ENCODE results near the gene PCSK6.
"Not testable (repeated sequence)": the region's sequence is repeated elsewhere in the genome, so short reads cannot be mapped to it uniquely, and the experiment has no call there.

Gene PCSK6

DNA sequence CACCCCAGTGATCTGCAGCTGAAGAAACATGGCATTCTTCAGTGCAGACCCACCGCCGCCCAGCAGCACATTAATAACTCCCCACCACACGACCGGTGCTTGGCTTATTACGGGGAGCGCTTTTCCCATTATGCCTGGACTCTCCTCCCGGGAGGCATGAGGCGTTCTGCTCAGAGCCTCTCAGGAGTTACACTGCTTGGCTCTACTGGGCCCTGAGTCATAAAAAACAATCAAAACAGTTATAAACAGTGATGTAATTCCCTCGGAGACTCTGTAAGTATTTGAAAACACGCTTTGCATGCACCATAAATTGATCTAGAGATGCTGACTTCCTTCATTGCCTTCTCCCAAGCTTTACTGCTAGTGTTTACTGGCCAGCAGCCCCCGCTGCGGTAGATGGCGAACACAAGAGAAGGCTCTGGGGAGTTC is 117.3 kb downstream of the PCSK6 start:
- DNase-seq, result no peak

DNA sequence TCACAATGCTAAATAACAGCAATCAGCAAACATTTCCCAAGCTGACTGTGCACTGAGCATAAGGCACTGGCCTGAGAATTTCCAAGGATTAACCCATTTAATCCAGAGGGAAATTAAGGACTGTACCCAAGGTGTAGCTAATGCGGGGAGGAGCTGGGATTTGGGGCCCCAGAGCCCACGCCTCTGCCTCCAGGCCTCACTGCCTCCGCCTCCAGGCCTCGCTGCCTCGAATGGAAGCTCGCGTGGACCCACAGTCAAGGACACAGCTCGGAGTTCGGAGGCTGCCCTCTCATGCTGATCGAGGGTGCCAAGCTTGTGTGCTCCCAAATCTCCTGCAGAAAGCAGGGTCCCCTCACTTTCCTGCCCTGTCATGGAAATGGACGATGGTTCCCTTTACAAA is 118.0 kb downstream of the PCSK6 start:
- no peak for DNase-seq

DNA sequence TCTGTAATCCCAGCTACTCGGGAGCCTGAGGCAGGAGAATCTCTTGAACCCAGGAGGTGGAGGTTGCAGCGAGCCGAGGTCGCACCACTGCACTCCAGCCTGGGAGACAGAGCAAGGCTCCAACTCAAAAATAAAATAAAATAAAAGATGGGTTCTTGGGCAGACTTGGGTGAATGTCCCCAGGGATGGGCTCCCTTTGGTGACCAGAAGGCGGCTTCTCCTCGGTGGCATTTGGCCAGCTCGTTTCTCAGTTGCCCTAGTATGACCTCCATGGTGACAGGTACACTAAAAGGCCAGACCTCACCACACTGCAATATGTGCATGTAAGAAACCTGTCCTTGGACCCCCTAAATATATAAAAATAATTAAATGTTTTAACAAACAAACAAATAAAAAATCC is 118.4 kb downstream of the PCSK6 start:
- DNase-seq, result no peak

DNA sequence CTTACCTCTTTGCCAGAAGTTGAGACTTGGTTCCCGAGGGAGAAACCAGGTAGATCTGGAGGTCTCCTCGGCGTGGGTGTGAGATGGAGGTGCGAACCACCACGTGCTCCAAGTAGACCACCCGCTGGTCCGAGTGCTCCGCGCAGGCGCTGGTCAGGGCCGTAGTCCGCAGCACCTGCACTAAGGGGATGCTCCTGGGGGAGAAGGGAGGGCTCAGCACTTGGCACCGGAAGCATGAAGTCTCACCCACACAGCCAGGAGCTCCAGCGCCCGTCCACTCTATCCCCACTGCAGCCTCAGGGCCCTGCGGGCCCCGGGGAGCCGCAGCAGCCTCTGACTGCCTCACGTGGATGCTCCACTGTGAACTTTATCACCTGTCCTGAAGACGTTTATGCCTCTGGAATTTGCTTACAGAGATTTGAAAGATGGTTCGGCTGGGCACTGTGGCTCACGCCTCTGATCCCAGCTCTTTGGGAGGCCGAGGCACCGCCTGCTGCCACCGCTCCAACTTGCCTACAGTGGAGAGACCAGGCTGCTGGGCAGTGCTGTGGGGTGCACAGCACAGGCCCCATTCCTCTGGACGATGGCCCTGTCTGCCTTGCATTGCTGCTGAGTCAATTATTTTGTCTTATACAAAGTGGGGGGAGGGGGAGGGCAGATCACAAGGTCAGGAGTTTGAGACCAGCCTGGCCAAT is 119.0 kb downstream of the PCSK6 start:
- no peak for DNase-seq

DNA sequence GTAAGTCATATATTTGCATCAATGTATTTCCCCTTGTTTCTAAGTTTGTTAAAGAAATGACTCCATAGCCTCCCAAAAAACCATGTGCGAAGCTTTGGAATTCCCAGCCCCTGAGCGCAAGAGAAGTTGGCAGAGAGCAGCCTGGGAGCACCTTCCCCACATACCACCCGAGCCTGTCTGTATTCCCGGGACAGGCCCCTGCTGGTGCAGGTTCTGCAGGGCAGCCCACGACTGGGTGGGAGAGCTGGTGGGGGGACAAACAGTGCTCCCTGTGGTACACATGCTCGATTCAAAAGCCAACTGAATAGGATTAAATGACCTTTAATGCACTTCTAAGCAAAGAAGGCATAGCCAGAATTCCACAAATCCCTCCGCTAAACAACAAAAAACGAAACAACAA is 119.8 kb downstream of the PCSK6 start:
- DNase-seq, result no peak

DNA sequence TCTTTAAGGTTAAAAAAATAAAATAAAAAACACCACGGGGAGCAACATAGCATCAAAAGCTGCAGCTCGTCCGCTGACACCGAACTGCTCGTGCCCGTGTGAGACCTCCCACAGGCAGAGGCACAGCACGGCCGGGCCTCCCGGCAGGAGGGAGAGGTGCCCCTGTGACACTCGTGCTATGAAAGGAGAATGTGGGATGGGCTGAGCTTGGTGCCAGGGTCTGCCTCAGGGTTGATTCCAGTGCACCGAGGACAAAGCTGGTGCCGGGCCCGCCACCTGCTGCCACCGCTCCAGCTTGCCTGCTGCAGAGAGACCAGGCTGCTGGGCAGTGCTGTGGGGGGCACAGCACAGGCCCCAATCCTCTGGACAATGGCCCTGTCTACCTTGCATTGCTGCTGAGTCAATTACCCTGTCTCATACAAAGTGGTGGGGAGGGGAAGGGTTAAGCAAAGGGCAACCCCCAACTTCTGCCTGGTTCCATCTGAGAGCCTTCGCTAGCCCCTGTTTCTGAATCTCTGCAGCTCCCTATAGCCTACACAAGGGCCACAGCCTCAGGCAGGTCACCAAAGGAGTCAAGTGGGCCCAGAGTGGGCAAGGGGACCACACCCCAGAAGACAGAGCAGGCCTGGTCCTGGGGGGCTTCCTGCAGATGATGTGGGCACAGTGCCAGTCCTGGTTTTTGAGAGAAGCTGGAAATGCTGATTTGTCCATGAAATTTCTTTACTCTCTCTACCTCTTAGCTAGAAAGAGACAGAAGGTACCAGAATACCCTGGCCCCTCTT is 120.5 kb downstream of the PCSK6 start:
- DNase-seq, result no peak

DNA sequence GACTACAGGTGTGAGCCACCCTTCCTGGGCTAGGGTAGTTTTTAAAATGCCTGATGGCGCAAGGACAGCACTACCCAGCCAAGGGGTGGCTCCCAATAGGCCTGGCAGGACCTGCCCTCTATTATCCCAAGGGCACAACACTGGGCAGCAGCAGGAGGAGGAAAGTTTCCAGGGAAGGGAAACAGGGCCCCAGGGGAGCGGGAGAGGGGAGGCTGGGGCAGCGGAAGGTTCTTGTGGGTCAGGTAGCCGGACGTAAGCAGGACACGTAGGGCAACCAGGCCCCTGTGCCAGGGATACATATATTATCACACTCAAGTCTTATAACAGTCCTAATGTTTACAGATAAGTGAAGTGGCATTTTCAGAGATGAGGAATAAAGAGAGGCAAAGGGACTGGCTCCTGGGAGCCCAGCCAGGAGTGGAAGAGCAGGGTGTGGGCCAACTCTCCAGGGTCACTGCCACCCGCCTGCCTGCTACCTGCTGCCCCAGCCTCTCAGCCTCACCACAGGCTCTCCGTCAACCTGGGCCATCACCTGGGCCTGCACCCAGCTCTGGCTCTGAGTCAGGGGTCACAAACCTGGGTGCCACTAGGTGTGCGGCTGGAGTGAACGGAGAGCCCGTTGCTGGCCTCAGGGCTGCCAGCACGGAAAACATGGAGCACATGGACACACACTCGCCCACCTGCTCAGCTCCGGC is 121.3 kb downstream of the PCSK6 start:
- DNase-seq, result no peak

DNA sequence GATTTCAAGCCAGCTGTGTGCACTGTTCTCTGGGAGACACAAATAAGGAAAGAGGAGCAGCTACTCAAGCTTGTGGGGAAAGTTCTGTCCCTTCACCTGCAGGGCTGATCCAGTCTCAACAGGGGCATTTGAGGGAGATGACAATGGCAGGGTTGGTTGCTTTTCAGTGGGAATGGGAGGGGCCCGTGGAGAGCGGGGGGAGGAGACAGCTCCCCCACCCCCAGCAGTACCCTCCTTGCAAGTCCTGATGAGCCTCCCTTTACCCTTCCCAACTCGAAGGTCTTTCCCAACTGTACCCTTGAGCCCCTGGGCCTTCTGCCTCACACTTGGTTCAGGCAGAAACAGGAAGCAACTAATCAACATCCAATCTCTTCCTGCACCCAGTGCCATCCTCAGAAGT is 122.7 kb downstream of the PCSK6 start:
- no peak for DNase-seq

DNA sequence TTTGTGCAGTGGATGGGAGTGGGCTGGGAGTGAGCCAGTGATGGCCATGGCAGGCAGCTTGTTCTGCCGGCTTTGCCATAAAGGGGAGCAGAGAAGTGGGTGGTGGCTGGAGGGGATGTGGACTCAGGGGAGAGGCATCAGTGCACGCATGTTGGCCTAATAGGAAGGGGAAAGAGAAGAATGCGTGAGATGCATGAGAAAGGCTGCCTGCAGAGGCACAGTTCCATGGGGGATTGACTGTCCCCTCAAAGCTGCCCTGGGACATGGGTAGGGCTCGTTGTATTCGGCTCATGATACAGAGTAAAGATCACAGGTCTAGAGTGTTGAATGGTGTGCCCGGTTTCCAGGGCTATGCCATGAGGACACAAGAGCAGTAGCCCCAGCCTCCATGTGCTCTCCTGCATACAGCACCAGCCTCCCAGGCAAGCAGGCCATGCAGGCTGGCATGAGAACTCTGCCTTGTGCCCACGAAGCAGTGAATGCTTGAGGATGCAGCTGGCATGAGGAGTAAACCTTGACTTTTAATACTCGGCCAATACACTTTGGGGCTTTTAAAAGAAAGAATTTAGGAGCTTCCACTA is 126.4 kb downstream of the PCSK6 start:
- DNase-seq, result no peak

DNA sequence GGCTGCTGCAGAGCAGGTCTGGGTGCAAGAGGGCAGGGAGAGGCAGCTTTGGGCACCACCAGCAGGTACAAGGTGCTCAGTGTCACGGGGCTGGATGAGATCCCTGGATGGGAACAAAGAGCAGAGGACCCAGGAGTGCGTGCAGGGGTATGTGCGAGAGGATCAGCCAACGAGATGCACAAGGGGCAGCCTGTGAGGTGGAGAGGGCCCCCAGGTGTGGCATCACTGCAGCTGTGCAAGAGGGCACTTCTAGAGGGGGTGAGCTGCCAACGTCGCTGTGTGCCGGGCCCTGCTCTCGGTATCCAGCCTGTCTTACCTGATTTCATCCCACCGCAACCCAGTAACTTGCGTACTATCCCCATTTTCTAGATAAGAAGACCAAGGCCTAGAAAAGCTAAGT is 127.1 kb downstream of the PCSK6 start:
- DNase-seq, result no peak

DNA sequence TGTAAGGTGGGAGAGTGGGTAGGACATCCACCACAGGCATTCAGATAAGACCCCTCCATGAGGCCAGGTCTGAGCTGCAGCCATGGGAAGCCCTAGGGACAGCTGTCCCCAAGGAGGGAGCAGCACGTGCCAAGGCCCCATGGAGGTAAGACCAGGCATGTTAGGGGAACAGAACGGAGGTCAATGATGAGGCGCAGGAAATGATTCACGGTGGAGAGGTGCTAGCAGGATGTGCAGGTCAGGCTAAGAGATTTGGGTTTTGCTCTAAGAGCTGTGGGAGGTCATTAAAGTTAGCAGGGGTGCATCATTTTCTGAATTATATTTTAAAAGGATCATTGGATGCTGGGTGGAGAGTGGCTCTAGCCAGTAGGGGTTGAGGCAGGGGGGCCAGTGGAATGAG is 128.1 kb downstream of the PCSK6 start:
- no peak for DNase-seq

DNA sequence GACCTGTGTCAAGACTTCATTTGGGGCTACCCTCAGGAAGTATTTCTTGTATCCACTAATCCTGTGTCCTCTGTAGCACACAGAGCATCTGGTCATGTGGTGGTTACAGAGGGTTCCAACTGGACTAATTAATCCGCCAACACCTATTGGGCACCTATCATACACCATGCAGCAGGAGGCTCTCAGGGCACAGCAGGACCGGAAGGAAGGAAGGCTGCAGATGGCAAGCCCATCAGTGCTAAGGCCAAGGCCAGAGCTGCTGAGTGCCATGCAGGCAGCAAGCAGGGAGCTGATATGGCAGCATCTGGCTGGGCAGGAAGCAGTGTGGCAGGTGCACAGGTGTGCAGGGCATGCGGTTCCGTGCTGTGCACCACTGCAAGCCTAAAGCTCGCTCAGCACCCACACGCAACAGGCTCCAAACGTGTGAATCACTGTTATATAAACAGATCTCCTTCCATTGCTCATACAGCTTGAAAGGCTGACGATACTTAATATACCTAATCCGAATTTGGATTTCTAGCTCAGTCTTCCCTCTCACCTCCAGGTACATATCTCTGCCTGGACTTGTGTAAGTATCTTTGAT is 130.1 kb downstream of the PCSK6 start:
- no peak for DNase-seq

DNA sequence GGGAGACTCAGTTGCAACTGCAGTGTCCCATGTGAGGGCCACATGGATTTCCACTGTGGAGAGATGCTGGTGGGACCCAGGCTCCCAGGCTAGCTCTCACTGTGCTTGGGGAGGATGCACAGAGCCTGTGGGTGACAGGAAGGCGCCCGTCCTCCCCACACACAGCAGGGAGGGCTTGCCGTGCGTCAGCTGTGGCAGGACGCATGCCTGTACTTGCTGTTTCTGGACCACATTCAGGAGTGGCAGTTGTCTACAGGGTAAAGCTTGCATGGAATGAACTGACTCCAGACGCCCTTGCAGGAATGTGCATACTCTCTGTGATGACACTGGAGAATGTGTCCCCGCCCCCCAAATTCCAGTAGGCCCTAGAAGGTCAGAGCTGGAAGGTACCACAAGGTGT is 130.6 kb downstream of the PCSK6 start:
- no peak for DNase-seq

DNA sequence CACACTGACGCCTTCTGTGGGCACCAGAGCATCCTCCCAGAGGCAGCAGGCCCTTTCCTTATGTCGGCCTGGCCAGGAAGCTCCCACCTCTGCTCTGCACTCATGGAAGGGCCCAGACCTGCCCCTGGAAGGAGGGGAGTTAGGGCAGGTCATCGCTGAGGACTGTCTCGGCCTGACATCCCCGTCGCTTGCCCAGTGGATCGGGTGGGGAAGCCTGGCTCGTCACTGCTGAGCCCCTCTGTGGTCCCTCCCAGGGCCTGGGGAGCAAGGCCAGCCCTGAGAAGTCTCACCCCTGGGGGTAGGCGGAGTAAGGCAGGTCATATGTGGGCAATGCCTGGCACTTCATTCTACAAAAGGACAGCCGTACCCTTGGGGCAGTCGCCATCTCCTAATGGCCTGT is 131.6 kb downstream of the PCSK6 start:
- DNase-seq, result no peak

DNA sequence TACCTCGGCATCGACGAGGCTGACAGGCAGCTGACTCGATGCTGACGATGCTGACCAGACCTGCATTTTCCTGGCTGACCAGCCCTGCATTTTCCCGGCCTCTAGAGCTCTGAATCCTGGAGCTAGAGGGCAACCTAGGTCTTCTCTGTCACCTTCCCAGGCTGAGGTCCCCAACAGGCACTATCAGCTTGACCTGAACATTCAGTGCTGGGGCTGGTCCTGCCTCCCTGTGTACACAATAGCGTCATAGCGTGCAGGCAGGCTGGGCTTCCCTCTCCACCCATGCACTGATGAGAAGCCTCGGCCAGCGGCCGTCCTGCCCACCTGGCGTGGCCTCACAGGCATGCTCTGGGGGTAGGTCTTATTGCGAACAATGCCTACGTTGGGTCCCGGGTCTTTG is 132.2 kb downstream of the PCSK6 start:
- no peak for DNase-seq

DNA sequence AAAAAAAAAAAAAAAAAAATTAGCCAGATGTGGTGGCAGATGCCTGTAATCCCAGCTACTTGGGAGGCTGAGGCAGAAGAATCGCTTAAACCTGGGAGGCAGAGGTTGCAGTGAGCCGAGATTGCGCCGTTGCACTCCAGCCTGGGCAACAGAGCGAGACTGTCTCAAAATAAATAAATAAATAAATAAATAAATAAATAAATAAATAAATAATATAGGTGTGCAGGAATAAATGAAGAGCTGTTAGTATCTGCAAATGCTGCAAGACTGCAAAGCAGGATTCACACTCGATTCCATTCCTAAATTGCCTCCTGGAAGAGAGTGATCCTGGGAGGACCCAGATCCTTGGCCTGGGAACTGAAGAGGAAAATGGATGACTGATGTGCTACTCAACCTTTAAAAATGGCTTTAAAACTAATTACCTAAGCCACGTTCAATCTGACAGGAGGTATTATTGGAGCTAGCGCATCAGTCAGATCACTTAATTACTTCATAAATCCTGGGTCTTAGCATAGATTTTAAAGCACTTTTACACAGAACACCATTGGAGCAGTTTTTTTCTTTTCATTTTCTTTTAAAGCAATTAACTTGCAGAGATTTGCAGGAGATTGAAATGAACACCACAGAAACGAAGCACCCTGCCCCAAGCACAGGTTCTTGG is 132.9 kb downstream of the PCSK6 start:
- DNase-seq, result not testable (repeated sequence)

DNA sequence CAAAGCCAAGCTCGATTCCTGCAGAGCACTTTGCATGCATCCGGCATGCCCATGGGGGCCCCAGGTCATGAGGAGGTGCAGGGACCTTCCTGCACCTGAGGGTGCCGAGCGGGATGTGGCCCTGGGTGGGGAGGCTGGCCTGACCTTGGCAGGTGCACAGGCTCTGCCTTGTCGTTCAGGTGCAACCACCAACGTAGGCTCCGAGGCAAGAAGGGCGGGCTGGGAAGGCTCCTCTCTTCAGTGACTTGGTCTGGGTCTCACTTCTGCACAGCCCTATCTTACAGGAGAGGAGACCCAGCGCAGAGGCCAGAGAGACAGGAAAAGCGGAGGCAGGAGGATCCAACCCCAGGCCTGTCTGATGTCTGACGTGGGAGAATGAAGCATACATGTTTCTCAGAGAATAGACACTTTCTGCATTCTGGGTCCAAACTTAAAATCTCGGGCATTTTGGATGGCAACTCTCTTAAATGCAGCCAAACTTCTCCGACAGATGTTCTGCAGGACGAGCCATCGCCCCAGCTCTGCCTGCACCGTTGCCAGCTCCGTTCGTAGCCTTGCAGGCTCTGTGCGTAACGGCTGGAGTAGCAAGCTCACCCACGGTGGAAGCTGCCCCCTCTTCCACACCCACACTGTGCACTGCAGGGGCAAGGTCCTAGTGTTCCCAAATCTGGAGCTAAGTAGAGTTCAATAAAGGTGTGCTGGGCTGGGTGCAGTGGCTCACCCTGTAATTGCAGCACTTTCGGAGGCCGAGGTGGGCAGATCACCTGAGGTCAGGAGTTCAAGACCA is 133.6 kb downstream of the PCSK6 start:
- DNase-seq, result no peak

DNA sequence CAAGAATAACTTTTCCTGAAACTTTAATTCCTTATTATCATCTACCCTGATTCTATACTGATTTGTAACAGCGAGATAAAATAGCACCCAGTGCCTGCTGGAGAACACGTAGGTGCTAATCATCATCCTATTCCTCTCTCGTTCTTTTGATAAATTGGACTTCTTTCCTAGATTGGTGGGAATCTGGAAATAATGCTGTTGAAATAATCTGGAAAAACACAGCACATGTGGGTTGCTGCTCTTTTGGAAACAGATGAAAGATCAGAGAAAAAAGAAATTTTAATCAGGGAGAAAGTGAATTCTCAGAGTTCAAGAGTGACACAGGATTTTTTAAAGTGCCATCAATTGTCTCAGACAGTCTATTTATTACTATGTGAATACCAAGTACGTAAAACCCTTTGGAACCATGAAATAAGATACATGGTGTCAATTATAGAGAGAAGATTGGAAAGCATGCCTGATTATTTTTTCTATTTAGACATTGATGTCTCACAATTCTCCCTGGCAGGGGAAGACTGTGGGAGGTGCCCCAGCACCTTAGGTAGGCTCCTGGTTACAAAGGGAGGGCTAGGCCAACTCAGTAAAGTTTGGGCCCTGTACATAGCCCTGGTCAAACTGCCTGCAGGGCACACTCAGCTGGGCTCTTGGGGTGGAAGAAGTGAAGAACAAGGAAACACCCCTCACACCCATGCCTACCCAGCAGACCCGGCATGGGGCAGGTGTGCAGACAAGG is 134.4 kb downstream of the PCSK6 start:
- DNase-seq, result no peak

DNA sequence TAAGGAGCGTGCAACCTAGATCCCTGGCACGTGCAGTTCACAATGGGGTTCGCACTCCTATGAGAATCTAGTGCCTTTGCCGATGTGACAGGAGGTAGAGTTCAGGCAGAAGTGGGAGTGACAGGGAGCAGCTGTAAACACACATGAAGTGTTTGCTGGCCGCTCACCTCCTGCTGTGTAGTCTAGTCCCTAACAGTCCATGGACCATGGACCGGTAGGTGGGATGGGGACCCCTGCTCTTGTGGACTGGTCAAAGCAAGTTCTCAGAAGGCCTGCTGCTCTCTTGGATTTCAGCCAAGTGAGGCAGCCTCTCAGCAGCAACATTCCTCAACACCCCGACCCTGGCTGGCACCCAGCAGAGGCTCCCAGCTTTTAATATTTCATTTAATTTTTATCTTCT is 136.3 kb downstream of the PCSK6 start:
- DNase-seq, result no peak

DNA sequence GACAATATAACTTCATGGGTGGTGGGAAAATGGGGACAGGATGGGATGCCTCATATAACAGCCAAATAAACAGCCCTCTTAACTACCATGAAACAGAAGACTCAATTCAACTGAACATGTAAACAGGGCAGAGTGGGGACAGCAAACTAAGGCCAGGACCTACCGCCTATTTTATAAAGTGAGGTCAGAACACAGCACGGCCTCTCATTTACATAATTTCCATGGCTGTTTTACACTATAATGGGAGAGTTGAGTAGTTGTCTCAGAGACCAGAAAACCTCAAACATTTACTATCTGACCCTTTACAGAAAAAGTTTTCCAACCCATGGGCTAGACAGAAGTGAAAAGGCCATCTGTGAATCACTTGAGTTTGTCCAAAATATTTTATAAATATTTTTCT is 137.8 kb downstream of the PCSK6 start:
- no peak for DNase-seq
